K562 (cell line): ENCODE data around the gene PRR11. TPM values are rescaled to one million over a fixed set of nuclear protein-coding genes. Genes with fewer than 3 reads are reported as not detected.

Source experiments
- ATF2 ChIP-seq: sonication (generic); formaldehyde crosslinking; IDR thresholded peaks from 2 replicates; pipeline ENCODE4 v1.8.1; 2022; ENCODE audit warnings: missing genetic modification reagents
- CAMTA2 ChIP-seq: fragments of 250-450 bp; sonication (Bioruptor Pico); conservative IDR thresholded peaks from 2 replicates; pipeline ENCODE4 v1.5.1; 2022
- CREB1 ChIP-seq, 2 experiments: sonication (generic) in 1 of 2; formaldehyde crosslinking in 1 of 2; IDR thresholded peaks; 2 replicates each; pipeline versions ENCODE4 v1.6.1 to v1.8.0; 2012 to 2022; ENCODE audit warnings: inconsistent platforms in 1 of 2, mild to moderate bottlenecking in 1 of 2, missing genetic modification reagents in 1 of 2, moderate library complexity in 1 of 2
- EP300 ChIP-seq: IDR thresholded peaks from 2 replicates; pipeline ENCODE4 v1.6.1; 2012; ENCODE audit warnings: low read length, improper control_type of control experiment
- ETV6 ChIP-seq, 3 experiments: fragments of 150-350 bp in 1 of 3; sonication (generic) in 1 of 3; formaldehyde crosslinking in 1 of 3; IDR thresholded peaks; 2 replicates each; pipeline versions ENCODE4 v1.6.1 to v1.8.0; 2014 to 2022; ENCODE audit warnings: borderline replicate concordance in 2 of 3, low read depth in 2 of 3, antibody characterized with exemption in 1 of 3, low read length in 1 of 3, mild to moderate bottlenecking in 1 of 3, missing genetic modification reagents in 1 of 3
- GMEB1 ChIP-seq: fragments of 250-450 bp; sonication (Bioruptor Pico); IDR thresholded peaks from 2 replicates; pipeline ENCODE4 v1.4.0; 2020; ENCODE audit warnings: mild to moderate bottlenecking
- HIVEP1 ChIP-seq: fragments of 250-450 bp; sonication (Bioruptor Pico); IDR thresholded peaks from 2 replicates; pipeline ENCODE4 v1.4.0; 2020; ENCODE audit warnings: mild to moderate bottlenecking
- HNRNPH1 ChIP-seq: fragments of 200-400 bp; formaldehyde crosslinking; optimal IDR thresholded peaks from 2 replicates; pipeline ENCODE3; 2017; ENCODE audit warnings: low read depth, mild to moderate bottlenecking, low read length, moderate library complexity
- HOMEZ ChIP-seq: fragments of 250-450 bp; sonication (Bioruptor Pico); IDR thresholded peaks from 2 replicates; pipeline ENCODE4 v1.4.0; 2020; ENCODE audit warnings: mild to moderate bottlenecking, moderate library complexity
- KLF1 ChIP-seq: fragments of 450-650 bp; IDR thresholded peaks from 2 replicates; pipeline ENCODE4 v1.6.1; 2016; ENCODE audit warnings: missing genetic modification characterization, missing compliant biosample characterization
- MAFG ChIP-seq: fragments of 450-650 bp; conservative IDR thresholded peaks from 2 replicates; pipeline ENCODE4 v1.6.1; 2016; ENCODE audit warnings: missing genetic modification characterization, missing compliant biosample characterization
- NEUROD1 ChIP-seq: fragments of 150-350 bp; IDR thresholded peaks from 2 replicates; pipeline ENCODE4 v1.6.1; 2014; ENCODE audit warnings: borderline replicate concordance, low read length, low read depth; ENCODE audit not compliant: partially characterized antibody
- RNF2 ChIP-seq: sonication (generic); IDR thresholded peaks from 2 replicates; pipeline ENCODE4 v1.6.1; 2016
- TFAP4 ChIP-seq: sonication (generic); formaldehyde crosslinking; IDR thresholded peaks from 2 replicates; pipeline ENCODE4 v1.8.0; 2022; ENCODE audit warnings: missing genetic modification reagents, mild to moderate bottlenecking, moderate library complexity, borderline replicate concordance
- U2AF2 ChIP-seq: fragments of 200-400 bp; formaldehyde crosslinking; optimal IDR thresholded peaks from 2 replicates; pipeline ENCODE3; 2017; ENCODE audit warnings: low read depth, mild to moderate bottlenecking, low read length
- ZBTB1 ChIP-seq: sonication (generic); formaldehyde crosslinking; IDR thresholded peaks from 2 replicates; pipeline ENCODE4 v1.8.1; 2023; ENCODE audit warnings: missing genetic modification reagents, low read depth, mild to moderate bottlenecking, borderline replicate concordance
- ZNF644 ChIP-seq: fragments of 200-800 bp; sonication (Bioruptor generic); IDR thresholded peaks from 2 replicates; pipeline ENCODE4 v1.6.1; 2016; ENCODE audit warnings: low read depth, missing genetic modification characterization, missing compliant biosample characterization
- ZSCAN32 ChIP-seq: fragments of 450-650 bp; formaldehyde crosslinking; IDR thresholded peaks from 2 replicates; pipeline ENCODE4 v1.4.0; 2020; ENCODE audit warnings: mild to moderate bottlenecking, moderate library complexity
- ZZZ3 ChIP-seq: fragments of 450-650 bp; IDR thresholded peaks from 2 replicates; pipeline ENCODE4 v1.6.1; 2016; ENCODE audit warnings: antibody characterized with exemption, mild to moderate bottlenecking, moderate library complexity
- polyA plus RNA-seq, 8 experiments: library from polyadenylated mRNA; depleted of rRNA in 4 of 8; stranded (reverse) in 5 of 8; unstranded in 3 of 8; fragments of >200 nt; fragmentation: Nextera tagmentation in 2 of 8; fragmentation: Illumina TruSeq in 1 of 8; extraction: Ambion mirVana in 2 of 8; extraction: Trizol in 1 of 8; gene quantifications; 2 replicates each; pipeline versions ENCODE4 v1.2.1 to v1.2.3, GENCODE V29; 2011 to 2014; ENCODE audit warnings: inconsistent platforms in 1 of 8, missing spikeins in 1 of 8
- total RNA-seq, 7 experiments: library from RNA; depleted of rRNA in 6 of 7; stranded (reverse); fragments of >200 nt in 6 of 7; fragmentation: Illumina TruSeq in 2 of 7; extraction: Trizol in 2 of 7; gene quantifications; 2 replicates each; pipeline versions ENCODE4 v1.2.1 to v1.2.3, GENCODE V29; 2011 to 2021; ENCODE audit warnings: low replicate concordance in 1 of 7

Gene PRR11
- total and polyA plus RNA-seq, 9 of the 15 experiments (the other 6 are each of a cell fraction or from before 2014, with no cell fraction given) = 13.3 to 75.2 (median 46.4) TPM

- TF ChIP-seq TFAP4 (CRISPR knock-in tag) (peak; percentile 98), EP300 (peak; percentile 10; the same call in 1 of the 2 replicates), U2AF2 (no peak), HIVEP1 (CRISPR knock-in tag) (no peak), RNF2 (peak; percentile 39; the same call in 1 of the 2 replicates), NEUROD1 (peak; percentile 66), ZNF644 (tag) (no peak), CAMTA2 (CRISPR knock-in tag) (0 out of 2 replicates have a peak, but pooled peaks have one; percentile 38), CREB1 (IDR thresholded peaks at IDR 0.05) (peak; percentile 62; the same call in 1 of the 2 replicates), CREB1 (CRISPR knock-in tag; IDR thresholded peaks at IDR 0.05) (peak; percentile 80; the same call in 1 of the 2 replicates), ATF2 (CRISPR knock-in tag) (no peak), ETV6 (IDR thresholded peaks at IDR 0.05; ENCODE audit: borderline replicate concordance in 1 of 2, low read depth in 2 of 2, low read length in 1 of 2) (no peak), ETV6 (CRISPR knock-in tag; IDR thresholded peaks at IDR 0.05; ENCODE audit: borderline replicate concordance) (peak; percentile 85; the same call in 1 of the 2 replicates), ZBTB1 (CRISPR knock-in tag) (peak; percentile 90), HOMEZ (no peak), GMEB1 (CRISPR knock-in tag) (peak; percentile 82), KLF1 (tag) (peak; percentile 87), ZZZ3 (peak; percentile 55; the same call in 1 of the 2 replicates), MAFG (no peak), HNRNPH1 (no peak), ZSCAN32 (CRISPR knock-in tag) (no peak)
Observed at GRCh38 chr17:59106463-59107305, 48.9 kb upstream of the PRR11 start, which contains the start of gene TRIM37 (continued).
